Smooth muscle cell of the umbilical artery (primary cell): ENCODE results near the gene AKAP17A. TPM values are rescaled to one million over a fixed set of nuclear protein-coding genes. Genes with fewer than 3 reads are reported as not detected.

Experiments used
- total RNA-seq: library from RNA; depleted of rRNA; stranded (reverse); fragments of >200 nt; gene quantifications from 2 replicates; pipeline ENCODE4 v1.2.3, GENCODE V29; 2014

Gene AKAP17A
- 27.3 and 39.9 TPM in 2 replicates for total RNA-seq

GRCh38 chrX:1591102-1591862 lies at the start of gene AKAP17A:
Gene AKAP17A (plus strand): TSS chrX:1591604. CDS start chrX:1593463, 1,859 bp downstream.

GRCh38 chrX:1614927-1615326 lies 23.5 kb downstream of the AKAP17A start, which contains the start of gene ASMT:
Gene ASMT (plus strand): TSS chrX:1615059. CDS start chrX:1615200, 141 bp downstream.

Other genes starting within 250 kb of the AKAP17A start
- 151 and 159 TPM in 2 replicates for gene SLC25A6, start 199.5 kb upstream of the AKAP17A start, total RNA-seq
- 9.5 and 13.1 TPM in 2 replicates for gene ASMTL, start 138.7 kb upstream of the AKAP17A start, total RNA-seq
- under 0.01 TPM in 1 of 2 replicates, not detected in the other for gene P2RY8, start 54.4 kb upstream of the AKAP17A start, total RNA-seq
- gene ASMT, start 23.5 kb downstream of the AKAP17A start, total RNA-seq: not detected in 2 replicates